ENCODE data around the gene GPC5.

The GPC5 gene

DNA sequence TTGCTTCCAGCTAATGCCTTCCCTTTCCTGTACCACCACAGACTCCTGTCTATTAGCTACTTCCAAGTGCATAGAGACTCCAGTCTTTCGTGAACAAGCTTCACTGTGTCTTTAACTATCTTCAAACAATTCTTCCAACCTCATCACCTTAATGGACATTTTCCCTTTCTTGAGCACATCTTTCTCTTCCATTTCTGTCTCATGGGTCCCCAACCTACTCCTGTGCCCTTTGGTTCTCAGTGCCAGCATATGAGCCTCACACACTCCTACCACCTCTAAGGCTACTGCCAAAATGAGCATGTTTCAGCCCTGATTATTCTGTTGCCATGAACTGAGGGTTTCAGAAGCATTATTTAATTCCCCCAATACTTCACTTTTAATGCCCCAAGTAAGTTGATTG, 360.3 kb downstream of the GPC5 start:
- TF ChIP-seq, protein P1, sequence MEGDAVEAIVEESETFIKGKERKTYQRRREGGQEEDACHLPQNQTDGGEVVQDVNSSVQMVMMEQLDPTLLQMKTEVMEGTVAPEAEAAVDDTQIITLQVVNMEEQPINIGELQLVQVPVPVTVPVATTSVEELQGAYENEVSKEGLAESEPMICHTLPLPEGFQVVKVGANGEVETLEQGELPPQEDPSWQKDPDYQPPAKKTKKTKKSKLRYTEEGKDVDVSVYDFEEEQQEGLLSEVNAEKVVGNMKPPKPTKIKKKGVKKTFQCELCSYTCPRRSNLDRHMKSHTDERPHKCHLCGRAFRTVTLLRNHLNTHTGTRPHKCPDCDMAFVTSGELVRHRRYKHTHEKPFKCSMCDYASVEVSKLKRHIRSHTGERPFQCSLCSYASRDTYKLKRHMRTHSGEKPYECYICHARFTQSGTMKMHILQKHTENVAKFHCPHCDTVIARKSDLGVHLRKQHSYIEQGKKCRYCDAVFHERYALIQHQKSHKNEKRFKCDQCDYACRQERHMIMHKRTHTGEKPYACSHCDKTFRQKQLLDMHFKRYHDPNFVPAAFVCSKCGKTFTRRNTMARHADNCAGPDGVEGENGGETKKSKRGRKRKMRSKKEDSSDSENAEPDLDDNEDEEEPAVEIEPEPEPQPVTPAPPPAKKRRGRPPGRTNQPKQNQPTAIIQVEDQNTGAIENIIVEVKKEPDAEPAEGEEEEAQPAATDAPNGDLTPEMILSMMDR (IDR thresholded peaks at IDR 0.05; ENCODE audit: insufficient read depth, low read length, poor library complexity, severe bottlenecking): no peak
- Histone ChIP-seq H3K27me3 (replicated peaks; ENCODE audit: control insufficient read depth, insufficient read depth, low read length) (no peaks in the 10 kb centered on the region), H3K36me3 (ENCODE audit: control insufficient read depth, insufficient read depth, low read length) (no peaks in the 10 kb centered on the region), H3K4me3 (replicated peaks; ENCODE audit: low read depth, low read length) (no peak overlapping the region)
- DNase-seq (ENCODE audit: extremely low read depth, insufficient read length): no peak

DNA sequence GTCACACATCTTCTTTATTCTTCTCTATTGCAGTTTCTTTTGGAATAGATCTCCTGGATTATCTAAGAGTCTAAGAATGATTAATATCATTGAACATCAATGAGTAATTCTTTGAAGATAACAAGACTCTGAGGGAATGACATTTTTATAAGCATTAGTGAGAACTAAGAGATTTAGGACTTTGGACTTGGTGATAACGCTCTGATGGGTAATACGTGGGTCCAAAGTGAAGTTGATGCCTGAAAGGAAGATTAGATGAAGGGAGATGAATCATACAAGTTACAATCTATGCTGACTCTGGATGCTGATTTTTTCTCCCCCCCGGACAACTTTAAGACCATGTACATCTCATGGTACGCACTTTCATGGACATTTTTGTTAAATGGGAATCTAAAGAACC, 364.5 kb downstream of the GPC5 start:
- Histone ChIP-seq H3K4me3 (replicated peaks; ENCODE audit: low read depth, low read length) (no peak overlapping the region), H3K36me3 (ENCODE audit: control insufficient read depth, insufficient read depth, low read length) (no peaks in the 10 kb centered on the region), H3K27me3 (replicated peaks; ENCODE audit: control insufficient read depth, insufficient read depth, low read length) (no peaks in the 10 kb centered on the region)
- DNase-seq (ENCODE audit: extremely low read depth, insufficient read length): no peak
- TF ChIP-seq, protein P1 (IDR thresholded peaks at IDR 0.05; ENCODE audit: insufficient read depth, low read length, poor library complexity, severe bottlenecking): no peak

DNA sequence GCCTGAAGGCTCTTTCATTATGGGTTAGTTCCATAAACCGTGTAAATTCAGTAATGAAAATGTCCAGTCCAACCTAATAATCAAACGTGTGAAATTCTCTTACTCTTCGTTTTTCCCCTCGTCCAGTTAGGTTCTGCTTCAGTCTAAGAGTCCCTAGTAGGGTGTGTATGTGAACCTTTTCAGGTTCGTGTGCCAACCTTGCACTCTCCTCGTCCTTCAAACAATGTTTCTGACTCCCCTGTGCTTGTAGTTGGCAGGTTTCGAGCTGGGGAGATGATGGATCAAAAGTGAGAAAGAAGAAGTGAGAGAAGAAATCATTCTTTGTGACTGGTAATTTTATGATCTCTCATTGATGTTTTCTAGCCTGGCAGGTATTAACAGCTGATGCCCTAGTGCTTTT, 366.1 kb downstream of the GPC5 start:
- H3K36me3 ChIP-seq (ENCODE audit: control insufficient read depth, insufficient read depth, low read length): no peaks in the 10 kb centered on the region
- TF ChIP-seq, protein P1 (IDR thresholded peaks at IDR 0.05; ENCODE audit: insufficient read depth, low read length, poor library complexity, severe bottlenecking): no peak
- no peak for DNase-seq (ENCODE audit: extremely low read depth, insufficient read length)
- no peak overlapping the region for H3K4me3 ChIP-seq (replicated peaks; ENCODE audit: low read depth, low read length)
- H3K27me3 ChIP-seq (replicated peaks; ENCODE audit: control insufficient read depth, insufficient read depth, low read length): no peaks in the 10 kb centered on the region

DNA sequence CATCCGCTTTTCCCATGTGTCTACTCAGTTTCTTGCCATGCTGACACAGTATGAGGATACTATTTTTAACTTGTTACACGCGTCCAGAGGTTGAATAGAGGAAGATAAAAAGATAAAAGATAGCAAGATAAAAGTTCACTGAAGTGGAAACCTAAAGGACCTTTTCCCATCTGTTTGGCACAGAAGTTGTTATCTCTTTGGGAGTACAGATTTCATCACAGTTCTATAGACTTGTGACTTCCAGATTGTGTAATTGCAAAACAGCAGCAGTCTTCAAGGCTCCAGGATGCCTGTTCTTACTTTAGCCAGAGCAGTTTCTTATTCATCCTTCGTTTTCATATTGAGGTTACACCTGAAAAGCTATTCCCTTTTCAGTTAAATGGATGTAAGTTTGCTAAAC, 369.2 kb downstream of the GPC5 start:
- Histone ChIP-seq H3K4me3 (replicated peaks; ENCODE audit: low read depth, low read length) (no peak overlapping the region), H3K27me3 (replicated peaks; ENCODE audit: control insufficient read depth, insufficient read depth, low read length) (no peaks in the 10 kb centered on the region), H3K36me3 (ENCODE audit: control insufficient read depth, insufficient read depth, low read length) (no peaks in the 10 kb centered on the region)
- DNase-seq (ENCODE audit: extremely low read depth, insufficient read length): no peak
- TF ChIP-seq, protein P1 (IDR thresholded peaks at IDR 0.05; ENCODE audit: insufficient read depth, low read length, poor library complexity, severe bottlenecking): no peak

DNA sequence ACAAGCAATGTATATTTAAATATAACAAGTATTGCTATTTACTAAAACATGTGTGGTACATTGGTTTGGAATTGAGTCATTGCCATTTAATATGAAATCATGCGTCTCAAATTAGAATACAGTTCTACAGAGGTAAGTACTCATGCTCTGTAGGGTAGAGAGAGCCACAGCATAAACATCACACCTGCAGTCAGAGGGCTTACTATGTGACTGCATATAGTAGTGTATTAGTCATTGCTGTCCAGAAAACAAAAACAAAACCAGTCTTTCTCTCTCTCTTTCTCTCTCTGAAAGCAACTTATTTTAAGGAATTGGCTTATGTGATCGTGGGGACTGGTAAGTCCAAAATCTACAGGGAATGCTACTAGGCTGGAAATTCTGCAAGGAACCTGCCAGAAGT, 370.3 kb downstream of the GPC5 start:
- Histone ChIP-seq H3K4me3 (replicated peaks; ENCODE audit: low read depth, low read length) (no peak overlapping the region), H3K27me3 (replicated peaks; ENCODE audit: control insufficient read depth, insufficient read depth, low read length) (no peaks in the 10 kb centered on the region), H3K36me3 (ENCODE audit: control insufficient read depth, insufficient read depth, low read length) (no peaks in the 10 kb centered on the region)
- no peak for DNase-seq (ENCODE audit: extremely low read depth, insufficient read length)
- TF ChIP-seq, protein P1 (IDR thresholded peaks at IDR 0.05; ENCODE audit: insufficient read depth, low read length, poor library complexity, severe bottlenecking): no peak

DNA sequence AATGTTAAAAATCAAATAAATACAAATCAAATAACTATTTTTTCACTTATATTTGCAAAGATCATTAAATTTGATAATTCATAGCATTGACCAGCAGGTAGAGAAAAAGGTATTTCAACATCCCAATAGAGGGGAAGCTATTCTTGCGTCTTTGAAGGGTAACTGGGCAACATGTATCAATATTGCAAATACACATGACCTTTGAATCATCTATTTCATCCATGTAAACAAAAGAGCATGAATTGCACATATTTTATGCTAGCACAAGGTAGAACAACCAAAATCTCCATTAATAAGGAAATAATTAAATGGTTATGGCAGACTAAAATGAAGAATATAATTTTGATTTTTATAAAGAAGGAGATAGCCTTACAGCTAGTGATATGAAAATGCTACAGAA, 372.8 kb downstream of the GPC5 start:
- no peak for DNase-seq (ENCODE audit: extremely low read depth, insufficient read length)
- no peaks in the 10 kb centered on the region for H3K27me3 ChIP-seq (replicated peaks; ENCODE audit: control insufficient read depth, insufficient read depth, low read length)
- TF ChIP-seq, protein P1 (IDR thresholded peaks at IDR 0.05; ENCODE audit: insufficient read depth, low read length, poor library complexity, severe bottlenecking): no peak
- no peak overlapping the region for H3K4me3 ChIP-seq (replicated peaks; ENCODE audit: low read depth, low read length)
- no peaks in the 10 kb centered on the region for H3K36me3 ChIP-seq (ENCODE audit: control insufficient read depth, insufficient read depth, low read length)

Measured in GM06990 (cell line).